ENCODE results near the gene NPAS3.

- no peak for TF ChIP-seq CTCF (conservative IDR thresholded peaks at IDR 0.05; ENCODE audit: low read length)
- TF ChIP-seq EZH2phosphoT487 (IDR thresholded peaks at IDR 0.05; ENCODE audit: borderline replicate concordance), result no peak
Measured at GRCh38 chr14:32906672-32907071, 32.0 kb upstream of the NPAS3 start.

All from Loucy (cell line).